ENCODE data around the gene GRK4.

GRCh38 chr4:2930758-2931511 is 32.4 kb upstream of the GRK4 start:
- TF ChIP-seq CTCF (IDR thresholded peaks at IDR 0.05; ENCODE audit: low read depth, low read length) (no peak), EZH2phosphoT487 (IDR thresholded peaks at IDR 0.05; ENCODE audit: low read depth) (no peak)
